MCF 10A (cell line): ENCODE measurements around the gene ATG16L2. TPM values are rescaled to one million over a fixed set of nuclear protein-coding genes. Genes with fewer than 3 reads are reported as not detected.
"Not testable (repeated sequence)": the region's sequence is repeated elsewhere in the genome, so short reads cannot be mapped to it uniquely, and the experiment has no call there.

Experiments
- BruUV-seq: library from RNA; stranded (reverse); fragments of 400-500 nt; replicated peaks from 2 replicates; lab custom pipeline; 2021; lab: Mats Ljungman, UMichigan
- CTCF ChIA-PET: fragments of 300-600 bp; sonication (Branson Sonifier 250); formaldehyde crosslinking; extraction: SDS; loops from one replicate; lab custom pipeline; 2021; ENCODE audit warnings: antibody characterized with exemption, inconsistent platforms; lab: Yijun Ruan, JAX
- POLR2A ChIA-PET: fragments of 300-600, 350-650 bp; sonication (Branson Sonifier 250); formaldehyde crosslinking; extraction: SDS; loops from one replicate; lab custom pipeline; 2020; ENCODE audit warnings: antibody characterized with exemption, inconsistent platforms; lab: Yijun Ruan, JAX
- DNase-seq: peaks from one replicate; pipeline ENCODE4 v3.0.0-alpha.2; 2018; ENCODE audit not compliant: unreplicated experiment
- H3K27ac Mint-ChIP-seq: one replicate; pipeline ENCODE4 v1.8.0; 2022; ENCODE audit warnings: mild to moderate bottlenecking, low read depth, mixed read lengths; ENCODE audit not compliant: unreplicated experiment
- H3K27me3 Mint-ChIP-seq: one replicate; pipeline ENCODE4 v1.8.0; 2022; ENCODE audit warnings: mixed read lengths; ENCODE audit not compliant: insufficient read depth, unreplicated experiment
- H3K36me3 Mint-ChIP-seq: one replicate; pipeline ENCODE4 v1.8.0; 2022; ENCODE audit warnings: mild to moderate bottlenecking, moderate library complexity, mixed read lengths; ENCODE audit not compliant: insufficient read depth, unreplicated experiment
- H3K4me1 Mint-ChIP-seq: one replicate; pipeline ENCODE4 v1.8.0; 2022; ENCODE audit warnings: mixed read lengths; ENCODE audit not compliant: insufficient read depth, unreplicated experiment
- H3K4me3 Mint-ChIP-seq: one replicate; pipeline ENCODE4 v1.8.0; 2022; ENCODE audit warnings: mild to moderate bottlenecking, moderate library complexity, mixed read lengths; ENCODE audit not compliant: unreplicated experiment
- H3K9me3 Mint-ChIP-seq: one replicate; pipeline ENCODE4 v1.8.0; 2022; ENCODE audit warnings: mixed read lengths; ENCODE audit not compliant: unreplicated experiment
- intact Hi-C: fragments of 100-400 bp; cut with micrococcal nuclease; formaldehyde crosslinking; loops from 2 replicates; pipeline ENCODE4 v1.14.1; 2022
- total RNA-seq: library from RNA; stranded (reverse); gene quantifications from 2 replicates; pipeline ENCODE4 v1.2.3, GENCODE V29; 2022
- TF ChIP-seq, protein P1 (sequence below): fragments of 200-600 bp; IDR thresholded peaks from one replicate; pipeline ENCODE4 v1.8.0; 2022; ENCODE audit warnings: antibody characterized with exemption, mild to moderate bottlenecking; ENCODE audit not compliant: unreplicated experiment

Gene ATG16L2
- total RNA-seq, 1 experiment from 2014 or later = 11.2 TPM

GRCh38 chr11:72824811-72825505 is 10.7 kb downstream of the ATG16L2 start:
- TF ChIP-seq, protein P1, sequence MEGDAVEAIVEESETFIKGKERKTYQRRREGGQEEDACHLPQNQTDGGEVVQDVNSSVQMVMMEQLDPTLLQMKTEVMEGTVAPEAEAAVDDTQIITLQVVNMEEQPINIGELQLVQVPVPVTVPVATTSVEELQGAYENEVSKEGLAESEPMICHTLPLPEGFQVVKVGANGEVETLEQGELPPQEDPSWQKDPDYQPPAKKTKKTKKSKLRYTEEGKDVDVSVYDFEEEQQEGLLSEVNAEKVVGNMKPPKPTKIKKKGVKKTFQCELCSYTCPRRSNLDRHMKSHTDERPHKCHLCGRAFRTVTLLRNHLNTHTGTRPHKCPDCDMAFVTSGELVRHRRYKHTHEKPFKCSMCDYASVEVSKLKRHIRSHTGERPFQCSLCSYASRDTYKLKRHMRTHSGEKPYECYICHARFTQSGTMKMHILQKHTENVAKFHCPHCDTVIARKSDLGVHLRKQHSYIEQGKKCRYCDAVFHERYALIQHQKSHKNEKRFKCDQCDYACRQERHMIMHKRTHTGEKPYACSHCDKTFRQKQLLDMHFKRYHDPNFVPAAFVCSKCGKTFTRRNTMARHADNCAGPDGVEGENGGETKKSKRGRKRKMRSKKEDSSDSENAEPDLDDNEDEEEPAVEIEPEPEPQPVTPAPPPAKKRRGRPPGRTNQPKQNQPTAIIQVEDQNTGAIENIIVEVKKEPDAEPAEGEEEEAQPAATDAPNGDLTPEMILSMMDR = no peak
- POLR2A ChIA-PET = interaction anchor here (0.9 to 1.1 kb wide), 2 partner anchors 10 to 14 kb away, joined by 3 read pairs; no protein-coding TSS in a partner anchor
- Mint-ChIP-seq H3K9me3 (no peaks in the 10 kb centered on the region), H3K36me3 (peaks cover 23% of the 10 kb centered on the region), H3K4me1 (no peaks in the 10 kb centered on the region), H3K27ac (no peak overlapping the region), H3K4me3 (no peak overlapping the region), H3K27me3 (no peaks in the 10 kb centered on the region)
- CTCF ChIA-PET = interaction anchor here (0.6 to 1.3 kb wide), 5 partner anchors 13 to 464 kb away, joined by 3 to 5 read pairs (median 3); partner anchors contain the start of gene STARD10
- no TSS peak for BruUV-seq
- DNase-seq = no peak
- intact Hi-C loops = no loop called here

- no peak for DNase-seq
- Mint-ChIP-seq H3K4me1 (no peaks in the 10 kb centered on the region), H3K27me3 (no peaks in the 10 kb centered on the region), H3K27ac (no peak overlapping the region), H3K9me3 (no peaks in the 10 kb centered on the region), H3K4me3 (no peak overlapping the region), H3K36me3 (peaks cover 16% of the 10 kb centered on the region)
- CTCF ChIA-PET = interaction anchor here (1.3 kb wide), 1 partner anchor 32 kb away, joined by 4 read pairs; the partner anchor contains the start of gene STARD10
- intact Hi-C loops = no loop called here
- TF ChIP-seq, protein P1 = no peak
- BruUV-seq = no TSS peak
- POLR2A ChIA-PET = interaction anchor here (1.1 kb wide), 1 partner anchor 13 kb away, joined by 3 read pairs; no protein-coding TSS in a partner anchor
Observed at GRCh38 chr11:72825661-72826060, 11.4 kb downstream of the ATG16L2 start.

DNA sequence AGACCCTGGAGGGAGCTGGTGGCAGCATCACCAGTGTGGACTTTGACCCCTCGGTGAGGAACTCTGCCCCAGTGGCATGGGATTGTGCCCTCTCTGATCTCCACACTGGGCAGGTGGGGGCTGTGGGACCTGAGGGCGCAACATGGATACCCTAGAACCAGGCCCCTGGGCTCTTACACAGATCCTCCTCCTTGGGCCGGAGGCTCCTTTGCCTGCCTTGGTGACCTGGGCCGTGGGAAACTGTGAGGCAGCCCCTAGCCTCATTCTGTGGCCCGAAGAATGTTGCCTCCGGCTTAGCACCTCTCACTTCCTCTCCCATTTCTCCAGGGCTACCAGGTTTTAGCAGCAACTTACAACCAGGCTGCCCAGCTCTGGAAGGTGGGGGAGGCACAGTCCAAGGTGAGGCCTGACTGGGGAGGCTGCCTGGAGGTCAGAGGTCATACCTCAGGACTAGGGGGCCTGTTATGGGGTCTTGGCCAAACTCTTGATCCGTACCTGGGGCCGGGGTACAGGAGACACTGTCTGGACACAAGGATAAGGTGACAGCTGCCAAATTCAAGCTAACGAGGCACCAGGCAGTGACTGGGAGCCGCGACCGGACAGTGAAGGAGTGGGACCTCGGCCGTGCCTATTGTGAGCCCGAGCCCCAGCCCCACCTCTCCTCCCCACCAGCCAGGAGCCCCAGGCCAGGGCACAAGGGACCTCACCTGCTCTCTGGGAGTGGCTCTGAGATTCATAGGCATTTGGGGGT is 12.2 kb downstream of the ATG16L2 start:
- Mint-ChIP-seq H3K36me3 (peaks cover 11% of the 10 kb centered on the region), H3K27me3 (no peaks in the 10 kb centered on the region), H3K4me3 (no peak overlapping the region), H3K4me1 (peaks cover under 1% of the 10 kb centered on the region), H3K9me3 (no peaks in the 10 kb centered on the region), H3K27ac (no peak overlapping the region)
- DNase-seq = no peak
- CTCF ChIA-PET = interaction anchor here (0.7 to 1.3 kb wide), 2 partner anchors 32 to 38 kb away, joined by 4 read pairs; partner anchors contain the start of gene STARD10
- intact Hi-C loops = no loop called here
- no TSS peak for BruUV-seq
- TF ChIP-seq, protein P1 = no peak
- POLR2A ChIA-PET = no interaction called here

GRCh38 chr11:72826942-72827480 is 12.8 kb downstream of the ATG16L2 start:
- no TSS peak for BruUV-seq
- POLR2A ChIA-PET = interaction anchor here (1.0 kb wide), 1 partner anchor 12 kb away, joined by 7 read pairs; the partner anchor contains the start of gene ATG16L2
- Mint-ChIP-seq H3K36me3 (peaks cover 11% of the 10 kb centered on the region), H3K4me3 (no peak overlapping the region), H3K27me3 (no peaks in the 10 kb centered on the region), H3K4me1 (peaks cover 7% of the 10 kb centered on the region), H3K27ac (no peak overlapping the region), H3K9me3 (no peaks in the 10 kb centered on the region)
- CTCF ChIA-PET = interaction anchor here (0.6 to 8.7 kb wide), 4 partner anchors 37 to 362 kb away, joined by 3 to 153 read pairs (median 4); no protein-coding TSS in a partner anchor
- intact Hi-C loops = no loop called here
- DNase-seq = no peak
- TF ChIP-seq, protein P1 = no peak

DNA sequence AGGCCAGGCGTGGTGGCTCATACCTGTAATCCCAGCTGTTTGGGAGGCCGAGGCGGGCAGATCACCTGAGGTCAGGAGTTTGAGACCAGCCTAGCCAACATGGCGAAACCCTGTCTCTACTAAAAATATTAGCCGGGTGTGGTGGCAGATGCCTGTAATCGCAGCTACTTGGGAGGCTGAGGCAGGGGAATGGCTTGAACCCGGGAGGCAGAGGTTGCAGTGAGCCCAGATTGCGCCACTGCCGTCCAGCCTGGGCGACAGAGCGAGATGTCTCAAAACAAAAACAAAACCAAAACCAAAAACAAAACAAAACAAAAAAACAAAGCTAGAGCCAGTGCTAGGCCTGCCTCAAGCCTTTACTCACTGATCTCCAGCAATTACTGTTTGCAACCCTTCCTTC is 13.4 kb downstream of the ATG16L2 start:
- CTCF ChIA-PET = interaction anchor here (0.6 to 8.7 kb wide), 6 partner anchors 22 to 361 kb away, joined by 3 to 153 read pairs (median 4); no protein-coding TSS in a partner anchor
- H3K4me3 Mint-ChIP-seq, H3K27me3 Mint-ChIP-seq, H3K27ac Mint-ChIP-seq, BruUV-seq, DNase-seq, intact Hi-C loops, H3K9me3 Mint-ChIP-seq, H3K4me1 Mint-ChIP-seq: not testable (repeated sequence)
- POLR2A ChIA-PET = interaction anchor here (0.9 to 1.1 kb wide), 3 partner anchors 13 to 352 kb away, joined by 3 to 7 read pairs (median 4); partner anchors contain the start of gene ATG16L2
- peaks cover 11% of the 10 kb centered on the region for H3K36me3 Mint-ChIP-seq
